ENCODE measurements around the gene SLCO2A1.

Gene SLCO2A1

GRCh38 chr3:134002306-134002705, 27.4 kb downstream of the SLCO2A1 start:
- DNase-seq (ENCODE audit: extremely low read depth in 1 of 2, low read depth in 1 of 2): no peak

- no peak for DNase-seq (ENCODE audit: extremely low read depth in 1 of 2, low read depth in 1 of 2)
Measured at GRCh38 chr3:134001251-134001650, 28.5 kb downstream of the SLCO2A1 start.

- DNase-seq (ENCODE audit: extremely low read depth in 1 of 2, low read depth in 1 of 2): no peak
Measured at GRCh38 chr3:133999891-134000685, 29.6 kb downstream of the SLCO2A1 start.

GRCh38 chr3:133998691-133999241, 31.0 kb downstream of the SLCO2A1 start:
- no peak for DNase-seq (ENCODE audit: extremely low read depth in 1 of 2, low read depth in 1 of 2)

- no peak for DNase-seq (ENCODE audit: extremely low read depth in 1 of 2, low read depth in 1 of 2)
Measured at GRCh38 chr3:133997871-133998635, 31.7 kb downstream of the SLCO2A1 start.

- no peak for DNase-seq (ENCODE audit: extremely low read depth in 1 of 2, low read depth in 1 of 2)
Measured at GRCh38 chr3:133996996-133997395, 32.7 kb downstream of the SLCO2A1 start.

- no peak for DNase-seq (ENCODE audit: extremely low read depth in 1 of 2, low read depth in 1 of 2)
Measured at GRCh38 chr3:133996251-133996661, 33.5 kb downstream of the SLCO2A1 start.

- no peak for DNase-seq (ENCODE audit: extremely low read depth in 1 of 2, low read depth in 1 of 2)
Measured at GRCh38 chr3:133995264-133995663, 34.5 kb downstream of the SLCO2A1 start.

- no peak for DNase-seq (ENCODE audit: extremely low read depth in 1 of 2, low read depth in 1 of 2)
Measured at GRCh38 chr3:133994166-133994890, 35.4 kb downstream of the SLCO2A1 start.

- DNase-seq (ENCODE audit: extremely low read depth in 1 of 2, low read depth in 1 of 2): no peak
Measured at GRCh38 chr3:133992951-133993620, 36.6 kb downstream of the SLCO2A1 start.

- no peak for DNase-seq (ENCODE audit: extremely low read depth in 1 of 2, low read depth in 1 of 2)
Measured at GRCh38 chr3:133992381-133992780, 37.3 kb downstream of the SLCO2A1 start.

- no peak for DNase-seq (ENCODE audit: extremely low read depth in 1 of 2, low read depth in 1 of 2)
Measured at GRCh38 chr3:133991637-133992036, 38.1 kb downstream of the SLCO2A1 start.

- no peak for DNase-seq (ENCODE audit: extremely low read depth in 1 of 2, low read depth in 1 of 2)
Measured at GRCh38 chr3:133991209-133991608, 38.5 kb downstream of the SLCO2A1 start.

GRCh38 chr3:133989936-133990702, 39.6 kb downstream of the SLCO2A1 start:
- no peak for DNase-seq (ENCODE audit: extremely low read depth in 1 of 2, low read depth in 1 of 2)

GRCh38 chr3:133988631-133989161, 41.0 kb downstream of the SLCO2A1 start:
- DNase-seq (ENCODE audit: extremely low read depth in 1 of 2, low read depth in 1 of 2): no peak

- DNase-seq (ENCODE audit: extremely low read depth in 1 of 2, low read depth in 1 of 2): no peak
Measured at GRCh38 chr3:133987948-133988484, 41.7 kb downstream of the SLCO2A1 start.

- no peak for DNase-seq (ENCODE audit: extremely low read depth in 1 of 2, low read depth in 1 of 2)
Measured at GRCh38 chr3:133987136-133987535, 42.6 kb downstream of the SLCO2A1 start.

GRCh38 chr3:133986311-133986710, 43.4 kb downstream of the SLCO2A1 start:
- no peak for DNase-seq (ENCODE audit: extremely low read depth in 1 of 2, low read depth in 1 of 2)

- no peak for DNase-seq (ENCODE audit: extremely low read depth in 1 of 2, low read depth in 1 of 2)
Measured at GRCh38 chr3:133984975-133985374, 44.8 kb downstream of the SLCO2A1 start.
